HepG2 (cell line): ENCODE results near the gene PRKAR1A.

ENCODE experiments used
- EZH2 ChIP-seq: conservative IDR thresholded peaks from 2 replicates; pipeline ENCODE4 v1.6.1; 2012; ENCODE audit warnings: mild to moderate bottlenecking, low read depth, low read length, moderate library complexity
- MEF2D ChIP-seq: sonication (generic); formaldehyde crosslinking; IDR thresholded peaks from 2 replicates; pipeline ENCODE4 v1.5.1; 2020; ENCODE audit warnings: mild to moderate bottlenecking, missing genetic modification reagents
- MTA1 ChIP-seq: sonication (generic); formaldehyde crosslinking; IDR thresholded peaks from 2 replicates; pipeline ENCODE4 v1.4.0; 2020; ENCODE audit warnings: missing genetic modification reagents, mild to moderate bottlenecking, borderline replicate concordance
- REL ChIP-seq: sonication (generic); formaldehyde crosslinking; conservative IDR thresholded peaks from 2 replicates; pipeline ENCODE4 v1.8.0; 2022; ENCODE audit warnings: mild to moderate bottlenecking, missing genetic modification reagents, moderate library complexity
- SIN3B ChIP-seq: fragments of 150-350 bp; IDR thresholded peaks from 2 replicates; pipeline ENCODE4 v1.6.1; 2014; ENCODE audit warnings: low read length
- ZNF550 ChIP-seq: sonication (generic); formaldehyde crosslinking; IDR thresholded peaks from 2 replicates; pipeline ENCODE4 v1.4.0; 2020; ENCODE audit warnings: mild to moderate bottlenecking, missing genetic modification reagents, borderline replicate concordance
- TF ChIP-seq, protein P1 (sequence below): sonication (generic); formaldehyde crosslinking; IDR thresholded peaks from 2 replicates; pipeline ENCODE4 v1.4.0; 2020; ENCODE audit warnings: missing genetic modification reagents
- TF ChIP-seq, protein P2 (sequence below): sonication (generic); formaldehyde crosslinking; IDR thresholded peaks from 2 replicates; pipeline ENCODE4 v1.4.0; 2020; ENCODE audit warnings: missing genetic modification reagents, borderline replicate concordance
- TF ChIP-seq, protein P3 (sequence below): sonication (generic); formaldehyde crosslinking; IDR thresholded peaks from 2 replicates; pipeline ENCODE4 v1.5.0; 2020; ENCODE audit warnings: mild to moderate bottlenecking, missing genetic modification reagents, moderate library complexity

DNA sequence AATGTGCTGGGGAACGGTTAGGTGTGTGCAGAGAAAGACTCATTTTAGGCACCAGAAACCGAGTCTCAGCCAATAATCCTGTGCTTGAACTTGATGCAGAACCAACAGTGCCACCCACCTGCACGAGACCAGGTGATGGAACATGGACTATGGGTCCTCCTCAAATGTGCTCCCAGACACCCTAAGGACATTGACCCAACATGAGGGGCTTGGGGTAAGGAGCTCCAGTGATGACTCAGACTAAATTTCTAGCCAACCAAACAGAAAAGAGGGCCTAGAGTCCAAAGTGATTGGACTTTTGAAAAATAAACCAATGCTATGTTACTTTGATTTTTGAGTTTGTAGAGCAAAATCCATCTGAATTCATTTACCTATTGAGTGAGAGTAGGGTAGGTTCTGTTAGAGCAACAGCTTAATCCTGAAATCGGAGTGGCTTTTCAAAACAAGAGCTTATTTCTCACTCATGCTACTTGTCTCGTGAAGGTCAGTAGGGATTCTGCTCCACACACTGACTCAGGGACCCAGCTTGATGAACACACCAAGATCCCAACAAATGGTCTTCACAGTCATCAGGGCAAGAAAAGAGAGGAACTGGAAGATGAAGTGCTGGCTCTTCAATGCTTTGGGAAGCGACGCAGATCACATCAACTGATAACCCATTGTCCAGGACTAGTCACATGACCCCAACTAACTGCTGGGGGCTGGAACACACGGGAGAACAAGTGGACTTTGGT lies 67.1 kb downstream of the PRKAR1A start:
- TF ChIP-seq EZH2, result no peak
- TF ChIP-seq ZNF550 (CRISPR knock-in tag), result no peak
- TF ChIP-seq MEF2D, result no peak
- no peak for TF ChIP-seq SIN3B
- TF ChIP-seq, protein P1, sequence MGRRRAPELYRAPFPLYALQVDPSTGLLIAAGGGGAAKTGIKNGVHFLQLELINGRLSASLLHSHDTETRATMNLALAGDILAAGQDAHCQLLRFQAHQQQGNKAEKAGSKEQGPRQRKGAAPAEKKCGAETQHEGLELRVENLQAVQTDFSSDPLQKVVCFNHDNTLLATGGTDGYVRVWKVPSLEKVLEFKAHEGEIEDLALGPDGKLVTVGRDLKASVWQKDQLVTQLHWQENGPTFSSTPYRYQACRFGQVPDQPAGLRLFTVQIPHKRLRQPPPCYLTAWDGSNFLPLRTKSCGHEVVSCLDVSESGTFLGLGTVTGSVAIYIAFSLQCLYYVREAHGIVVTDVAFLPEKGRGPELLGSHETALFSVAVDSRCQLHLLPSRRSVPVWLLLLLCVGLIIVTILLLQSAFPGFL, result no peak
- no peak for TF ChIP-seq MTA1 (CRISPR knock-in tag)
- TF ChIP-seq, protein P2, sequence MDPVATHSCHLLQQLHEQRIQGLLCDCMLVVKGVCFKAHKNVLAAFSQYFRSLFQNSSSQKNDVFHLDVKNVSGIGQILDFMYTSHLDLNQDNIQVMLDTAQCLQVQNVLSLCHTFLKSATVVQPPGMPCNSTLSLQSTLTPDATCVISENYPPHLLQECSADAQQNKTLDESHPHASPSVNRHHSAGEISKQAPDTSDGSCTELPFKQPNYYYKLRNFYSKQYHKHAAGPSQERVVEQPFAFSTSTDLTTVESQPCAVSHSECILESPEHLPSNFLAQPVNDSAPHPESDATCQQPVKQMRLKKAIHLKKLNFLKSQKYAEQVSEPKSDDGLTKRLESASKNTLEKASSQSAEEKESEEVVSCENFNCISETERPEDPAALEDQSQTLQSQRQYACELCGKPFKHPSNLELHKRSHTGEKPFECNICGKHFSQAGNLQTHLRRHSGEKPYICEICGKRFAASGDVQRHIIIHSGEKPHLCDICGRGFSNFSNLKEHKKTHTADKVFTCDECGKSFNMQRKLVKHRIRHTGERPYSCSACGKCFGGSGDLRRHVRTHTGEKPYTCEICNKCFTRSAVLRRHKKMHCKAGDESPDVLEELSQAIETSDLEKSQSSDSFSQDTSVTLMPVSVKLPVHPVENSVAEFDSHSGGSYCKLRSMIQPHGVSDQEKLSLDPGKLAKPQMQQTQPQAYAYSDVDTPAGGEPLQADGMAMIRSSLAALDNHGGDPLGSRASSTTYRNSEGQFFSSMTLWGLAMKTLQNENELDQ (CRISPR knock-in tag), result no peak
- no peak for TF ChIP-seq REL
- TF ChIP-seq, protein P3, sequence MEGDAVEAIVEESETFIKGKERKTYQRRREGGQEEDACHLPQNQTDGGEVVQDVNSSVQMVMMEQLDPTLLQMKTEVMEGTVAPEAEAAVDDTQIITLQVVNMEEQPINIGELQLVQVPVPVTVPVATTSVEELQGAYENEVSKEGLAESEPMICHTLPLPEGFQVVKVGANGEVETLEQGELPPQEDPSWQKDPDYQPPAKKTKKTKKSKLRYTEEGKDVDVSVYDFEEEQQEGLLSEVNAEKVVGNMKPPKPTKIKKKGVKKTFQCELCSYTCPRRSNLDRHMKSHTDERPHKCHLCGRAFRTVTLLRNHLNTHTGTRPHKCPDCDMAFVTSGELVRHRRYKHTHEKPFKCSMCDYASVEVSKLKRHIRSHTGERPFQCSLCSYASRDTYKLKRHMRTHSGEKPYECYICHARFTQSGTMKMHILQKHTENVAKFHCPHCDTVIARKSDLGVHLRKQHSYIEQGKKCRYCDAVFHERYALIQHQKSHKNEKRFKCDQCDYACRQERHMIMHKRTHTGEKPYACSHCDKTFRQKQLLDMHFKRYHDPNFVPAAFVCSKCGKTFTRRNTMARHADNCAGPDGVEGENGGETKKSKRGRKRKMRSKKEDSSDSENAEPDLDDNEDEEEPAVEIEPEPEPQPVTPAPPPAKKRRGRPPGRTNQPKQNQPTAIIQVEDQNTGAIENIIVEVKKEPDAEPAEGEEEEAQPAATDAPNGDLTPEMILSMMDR (CRISPR knock-in tag), result no peak
